ENCODE results near the gene NPTXR.

NPTXR gene

DNA sequence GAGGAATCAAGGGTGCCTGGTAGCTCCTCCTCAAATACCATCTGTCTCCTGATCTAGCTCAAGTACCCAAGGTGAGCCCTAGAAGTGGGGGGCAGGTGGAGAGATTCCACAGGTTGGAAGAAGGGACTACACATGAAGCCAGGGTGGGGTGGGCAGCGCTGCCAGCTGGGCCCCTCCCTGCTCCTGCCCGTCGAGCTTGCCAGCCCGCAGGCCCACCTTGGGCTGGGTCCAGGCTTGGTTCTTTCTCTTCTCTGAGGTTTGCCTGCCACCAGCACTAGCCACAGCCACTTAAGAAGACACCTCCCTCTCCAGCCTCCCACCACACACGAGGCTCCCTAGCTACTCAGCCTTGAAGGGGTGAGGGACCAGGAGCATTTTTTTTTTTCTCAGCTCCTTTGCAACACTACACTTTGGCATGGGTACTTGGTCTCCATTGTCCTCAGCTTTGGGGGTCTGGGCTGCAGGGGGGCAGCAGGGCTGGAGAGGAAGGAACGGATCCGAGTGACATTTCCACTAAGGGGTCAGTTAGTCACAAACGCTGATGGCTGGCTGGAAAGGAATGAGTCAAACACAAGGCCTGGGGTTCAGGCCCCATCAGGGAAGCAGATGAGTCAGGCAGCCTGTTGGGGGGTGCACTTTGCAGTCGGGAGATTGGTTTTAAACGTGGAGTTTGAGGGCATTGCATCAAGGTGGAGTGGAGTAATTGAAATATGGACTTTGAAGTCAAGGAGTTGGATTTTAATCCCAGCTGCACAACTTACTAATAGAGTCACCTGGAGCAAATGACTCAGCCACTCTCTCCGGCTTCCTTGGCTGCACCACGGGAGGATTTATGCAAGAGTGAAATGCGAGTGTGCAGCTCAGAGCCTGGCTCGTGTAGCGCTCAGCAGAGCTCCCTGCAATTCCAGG, 7.4 kb upstream of the NPTXR start:
- DNase-seq (ENCODE audit: low read depth) = no peak

GRCh38 chr22:38850399-38850798, 6.6 kb upstream of the NPTXR start:
- DNase-seq (ENCODE audit: low read depth) = no peak

GRCh38 chr22:38849811-38850210, 6.0 kb upstream of the NPTXR start:
- no peak for DNase-seq (ENCODE audit: low read depth)

DNA sequence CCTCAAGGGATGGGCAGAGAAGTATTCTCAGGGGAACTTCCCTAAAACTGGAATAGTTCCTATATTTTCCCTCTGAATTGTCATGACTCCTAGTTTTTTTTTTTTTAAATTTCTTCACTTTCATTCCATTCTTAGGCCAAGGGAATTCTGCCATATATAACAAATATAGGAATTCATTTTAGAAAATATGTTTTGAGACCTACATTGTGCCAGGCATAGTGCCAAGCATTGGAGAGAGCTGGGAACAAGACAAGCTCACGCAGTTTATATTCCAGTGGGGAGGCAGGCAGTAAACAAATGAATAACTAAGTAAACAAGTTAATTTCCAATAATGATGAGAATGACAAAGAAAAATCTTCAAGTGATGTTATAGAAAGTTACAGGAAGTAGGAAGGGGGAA, 2.6 kb upstream of the NPTXR start:
- DNase-seq (ENCODE audit: low read depth) = no peak

- DNase-seq (ENCODE audit: low read depth) = no peak
These were observed 1.3 kb upstream of the NPTXR start for GRCh38 chr22:38845004-38845740.

DNA sequence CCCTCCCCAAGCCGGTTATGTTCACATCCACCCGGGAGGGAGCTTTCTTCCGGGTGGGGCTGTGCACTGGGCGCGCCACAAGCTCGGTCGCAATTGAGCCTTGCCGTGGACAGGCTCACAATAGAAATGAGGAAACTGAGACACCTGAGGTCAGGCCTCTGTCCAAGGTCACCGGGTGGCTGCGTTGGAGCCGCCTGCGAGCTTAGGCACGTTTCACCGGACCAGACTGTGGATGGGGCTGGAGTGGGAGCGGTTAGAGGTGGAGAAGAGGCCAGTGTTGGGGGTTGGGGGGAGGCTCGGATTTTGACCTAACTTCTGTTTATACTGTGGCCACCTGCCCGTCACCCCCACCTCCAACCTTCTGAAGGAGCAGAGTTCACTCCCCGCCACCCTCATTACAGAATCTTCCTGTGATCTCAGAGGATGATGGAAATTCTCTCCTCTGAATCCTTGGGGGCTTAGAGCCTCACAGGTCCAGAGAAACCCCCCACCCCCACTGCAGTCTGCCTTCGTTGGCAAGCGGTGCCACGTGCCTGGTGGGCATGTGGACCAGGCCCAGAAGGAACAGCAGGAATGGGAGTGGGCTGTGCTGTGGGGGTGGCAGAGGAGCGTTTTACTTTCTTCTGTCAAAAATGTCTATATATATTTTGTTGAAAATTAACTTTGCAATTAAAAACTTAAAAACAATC, 631 bp upstream of the NPTXR start:
- DNase-seq (ENCODE audit: low read depth) = no peak

- no peak for DNase-seq (ENCODE audit: low read depth)
These were observed 599 bp downstream of the NPTXR start for GRCh38 chr22:38843201-38843656.

GRCh38 chr22:38842512-38843200, 1.2 kb downstream of the NPTXR start:
- no peak for DNase-seq (ENCODE audit: low read depth)

GRCh38 chr22:38841635-38842034, 2.2 kb downstream of the NPTXR start:
- no peak for DNase-seq (ENCODE audit: low read depth)

- no peak for DNase-seq (ENCODE audit: low read depth)
These were observed 2.6 kb downstream of the NPTXR start for GRCh38 chr22:38841211-38841610.

DNA sequence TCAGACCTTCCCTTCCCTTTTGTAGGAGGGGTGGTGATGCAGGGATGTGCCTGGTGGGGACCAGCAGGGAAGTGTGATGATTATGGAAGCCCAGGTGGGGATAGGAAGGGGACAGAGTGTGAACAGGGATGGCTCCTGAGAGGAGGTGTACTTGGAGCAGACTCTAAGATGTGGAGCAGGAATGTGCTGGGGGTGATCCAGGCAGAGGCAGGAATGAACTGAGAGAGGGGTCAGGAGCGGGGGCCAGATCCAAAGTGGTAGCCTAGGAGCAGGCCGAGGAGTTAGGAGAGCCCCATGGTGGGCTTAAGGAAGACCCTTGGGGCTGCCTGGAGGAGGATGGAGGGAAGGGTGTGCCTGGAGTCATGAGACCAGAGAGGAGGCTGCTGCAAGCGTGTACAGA, 3.7 kb downstream of the NPTXR start:
- no peak for DNase-seq (ENCODE audit: low read depth)

GRCh38 chr22:38839686-38840085, 4.1 kb downstream of the NPTXR start:
- DNase-seq (ENCODE audit: low read depth) = no peak

GRCh38 chr22:38837414-38837928, 6.4 kb downstream of the NPTXR start:
- DNase-seq (ENCODE audit: low read depth) = no peak

DNA sequence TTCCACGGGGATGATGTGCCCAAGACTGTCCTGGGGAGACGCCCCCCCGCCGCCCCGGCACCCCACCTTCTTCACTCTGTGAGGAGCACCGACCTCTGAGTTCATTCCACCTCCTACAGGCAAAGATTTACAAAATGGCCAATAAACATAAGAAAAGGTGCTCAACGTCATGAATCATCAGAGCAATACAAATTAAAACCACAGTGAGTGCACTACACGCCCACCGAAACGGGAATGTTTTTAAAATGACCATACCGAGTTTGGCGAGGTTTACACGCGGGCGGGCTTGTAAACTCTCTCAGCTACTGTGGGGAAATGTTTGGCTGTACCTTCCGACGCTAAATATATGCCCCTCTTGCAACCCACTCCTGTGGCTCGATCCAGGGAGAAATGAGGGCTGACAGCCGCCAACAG, 7.9 kb downstream of the NPTXR start:
- DNase-seq (ENCODE audit: low read depth) = no peak

GRCh38 chr22:38834991-38835390, 8.8 kb downstream of the NPTXR start:
- no peak for DNase-seq (ENCODE audit: low read depth)

- no peak for DNase-seq (ENCODE audit: low read depth)
These were observed 9.4 kb downstream of the NPTXR start for GRCh38 chr22:38834215-38834953.

- no peak for DNase-seq (ENCODE audit: low read depth)
These were observed 10.8 kb downstream of the NPTXR start for GRCh38 chr22:38833061-38833460.

- DNase-seq (ENCODE audit: low read depth) = no peak
These were observed 11.5 kb downstream of the NPTXR start for GRCh38 chr22:38832005-38832978.

- no peak for DNase-seq (ENCODE audit: low read depth)
These were observed 12.5 kb downstream of the NPTXR start for GRCh38 chr22:38831166-38831945.
